Adrenal gland (tissue), 12 donors: ENCODE measurements around the gene CBX8. TPM values are rescaled to one million over a fixed set of nuclear protein-coding genes. Genes with fewer than 3 reads are reported as not detected.

Source experiments
- DNase-seq, 7 donors: peaks; one replicate each; pipeline ENCODE4 v3.0.0-alpha.2; 2019 to 2020
- H3K27ac ChIP-seq, 5 donors: fragments of 200-600 bp; sonication (generic) in 4 of 5; 1 replicate in 3 of 5; 2 replicates in 2 of 5; pipeline versions ENCODE4 v1.5.1 to v1.8.0; 2016 to 2020; ENCODE audit warnings: mild to moderate bottlenecking in 1 of 5
- H3K27me3 ChIP-seq: fragments of 200-600 bp; 2 replicates; pipeline ENCODE4 v1.8.0; 2021
- H3K36me3 ChIP-seq, 2 donors: fragments of 200-600 bp; replicated peaks in 1 of 2; 1 replicate in 1 of 2; 2 replicates in 1 of 2; pipeline versions ENCODE4 v1.5.1 to v1.8.0; 2018 to 2022
- H3K4me1 ChIP-seq, 2 donors: fragments of 200-600 bp; replicated peaks in 1 of 2; 1 replicate in 1 of 2; 2 replicates in 1 of 2; pipeline versions ENCODE4 v1.5.1 to v1.8.0; 2018 to 2021
- H3K4me3 ChIP-seq, 4 donors: fragments of 200-600 bp; sonication (generic) in 3 of 4; one replicate each; pipeline ENCODE4 v1.5.1; 2016 to 2018
- H3K9me3 ChIP-seq, 3 donors: fragments of 200-600 bp; sonication (generic) in 1 of 3; replicated peaks in 1 of 3; 1 replicate in 2 of 3; 2 replicates in 1 of 3; pipeline versions ENCODE4 v1.5.1 to v1.8.0; 2016 to 2021
- CTCF ChIP-seq, 6 experiments: fragments of 450-650 bp in 4 of 6; fragments of 200-600 bp in 2 of 6; sonication (generic) in 1 of 6; IDR thresholded peaks; 1 replicate in 5 of 6; 2 replicates in 1 of 6; pipeline versions ENCODE4 v1.5.1 to v1.8.0; 2016 to 2021; ENCODE audit warnings: antibody characterized with exemption in 6 of 6, mild to moderate bottlenecking in 2 of 6, moderate library complexity in 1 of 6
- POLR2A ChIP-seq, 2 donors: fragments of 450-650 bp; IDR thresholded peaks; one replicate each; pipeline ENCODE4 v1.6.1; 2017; ENCODE audit warnings: antibody characterized with exemption in 2 of 2, mild to moderate bottlenecking in 2 of 2, moderate library complexity in 1 of 2
- whole genome bisulfite sequencing, 4 donors: extraction: QIAGEN DNeasy Blood & Tissue Kit in 2 of 4; methylation state at CpG; one replicate each; pipeline versions ENCODE4 v1.1.5 to v1.1.7; 2013 to 2017; 5-methylcytosine and 5-hydroxymethylcytosine counted together
- intact Hi-C, 2 donors: fragments of 100-400 bp; cut with DNase I; formaldehyde crosslinking; loops; one replicate each; pipeline versions ENCODE4 v1.14.1 to v1.15.0; 2022 to 2023
- polyA plus RNA-seq, 3 donors: library from polyadenylated mRNA; stranded (reverse); fragments of 200-250 nt in 2 of 3; fragments of 350-450 nt in 1 of 3; fragmentation: Illumina TruSeq in 1 of 3; extraction: RNeasy Lipid Tissue Mini Kit (QIAGEN cat#74804) in 1 of 3; gene quantifications; one replicate each; pipeline ENCODE4 v1.2.3, GENCODE V29; 2013 to 2014
- total RNA-seq, 9 donors: library from RNA; depleted of rRNA in 4 of 9; stranded (reverse); fragments of >200 nt in 4 of 9; fragments of 120-200 nt in 1 of 9; fragmentation: NEBNext Ultra II Directional in 1 of 9; extraction: Animal tissue kit (Norgen Biotek cat#: 25700) in 1 of 9; gene quantifications; one replicate each; pipeline versions ENCODE4 v1.1.0 to v1.2.4, GENCODE V29; 2013 to 2023
- donor health status: healthy with polysubstance abuse.
- donor health status: Bipolar disorder and iron deficiency.
- donor health status: DM: yes; HTN: yes; CAD: no.
- donor health status: DM: no; HTN: no; CAD: no.
- donor health status: DM: no; HTN: no; CAD: no.
- donor health status: DM: yes; HTN: yes; CAD: no.

The CBX8 gene
- total and polyA plus RNA-seq, 12 donors, result 0.85 to 10.6 (median 5.5) TPM

- no peaks in the 10 kb centered on the region for H3K9me3 ChIP-seq
- H3K4me1 ChIP-seq, result peaks cover 6 to 21% of the 10 kb centered on the region in 2 donors
- H3K4me3 ChIP-seq, result peak overlapping the region in 1 of 4 donors; percentile 21
- H3K27ac ChIP-seq, result no peak overlapping the region
- intact Hi-C loops, result loop anchor here (5.0 kb wide), 2 partner anchors 124 to 199 kb away; no protein-coding TSS in a partner anchor
- TF ChIP-seq CTCF (IDR thresholded peaks at IDR 0.05) (no peak), POLR2A (IDR thresholded peaks at IDR 0.05) (no peak)
- peaks cover 58% of the 10 kb centered on the region for H3K27me3 ChIP-seq
- H3K36me3 ChIP-seq, result no peaks in the 10 kb centered on the region
- DNase-seq, result no peak
- 54 to 75% (median 63%) methylated on average over 40 to 63 of the region's 63 CpGs for WGBS, 4 donors
Measured at GRCh38 chr17:79792984-79793923, 3.6 kb downstream of the CBX8 start.

GRCh38 chr17:79792341-79792871 is 4.5 kb downstream of the CBX8 start:
- peaks cover 0 to 14% of the 10 kb centered on the region in 2 donors for H3K4me1 ChIP-seq
- DNase-seq, result no peak
- no peak for TF ChIP-seq POLR2A (IDR thresholded peaks at IDR 0.05)
- no peak for TF ChIP-seq CTCF (IDR thresholded peaks at IDR 0.05)
- H3K9me3 ChIP-seq, result no peaks in the 10 kb centered on the region
- intact Hi-C loops, result loop anchor here (5.0 kb wide), 2 partner anchors 125 to 200 kb away; no protein-coding TSS in a partner anchor
- H3K4me3 ChIP-seq, result no peak overlapping the region
- no peaks in the 10 kb centered on the region for H3K36me3 ChIP-seq
- 24 to 40% (median 27%) methylated on average over 22 of the region's 22 CpGs for WGBS, 4 donors
- H3K27ac ChIP-seq, result no peak overlapping the region
- peaks cover 60% of the 10 kb centered on the region for H3K27me3 ChIP-seq

GRCh38 chr17:79791735-79792161 is 5.1 kb downstream of the CBX8 start:
- Histone ChIP-seq H3K9me3 (no peaks in the 10 kb centered on the region), H3K27ac (no peak overlapping the region), H3K27me3 (peaks cover 66% of the 10 kb centered on the region), H3K4me1 (peaks cover 0 to 14% of the 10 kb centered on the region in 2 donors), H3K36me3 (no peaks in the 10 kb centered on the region), H3K4me3 (no peak overlapping the region)
- 8 to 13% (median 10%) methylated on average over 16 to 26 of the region's 26 CpGs for WGBS, 4 donors
- TF ChIP-seq CTCF (IDR thresholded peaks at IDR 0.05), result no peak
- no peak for TF ChIP-seq POLR2A (IDR thresholded peaks at IDR 0.05)
- peak in 1 of 7 donors; percentile 14 for DNase-seq
- intact Hi-C loops, result loop anchor here (5.0 kb wide), 2 partner anchors 126 to 201 kb away; no protein-coding TSS in a partner anchor
